Bronchial epithelial cell (primary cell): ENCODE measurements around the gene HRG. TPM values are rescaled to one million over a fixed set of nuclear protein-coding genes. Genes with fewer than 3 reads are reported as not detected.
"Not testable (repeated sequence)": the region's sequence is repeated elsewhere in the genome, so short reads cannot be mapped to it uniquely, and the experiment has no call there.

Source experiments
- DNase-seq: peaks from one replicate; pipeline ENCODE4 v3.0.0-alpha.2; 2010; ENCODE audit warnings: low read depth
- FAIRE-seq: peaks from 2 replicates; lab custom pipeline; 2011; peaks lifted over from hg19 to GRCh38; lab: Jason Lieb, UNC
- H3K27me3 ChIP-seq: 2 replicates; pipeline ENCODE4 v1.5.1; 2011; ENCODE audit warnings: low read length; ENCODE audit not compliant: control insufficient read depth, insufficient read depth
- H3K36me3 ChIP-seq: 2 replicates; pipeline ENCODE4 v1.5.1; 2011; ENCODE audit warnings: low read length; ENCODE audit not compliant: control insufficient read depth, insufficient read depth
- H3K4me3 ChIP-seq: 2 replicates; pipeline ENCODE4 v1.5.1; 2011; ENCODE audit warnings: mild to moderate bottlenecking, low read depth, low read length, control low read depth
- total RNA-seq: library from RNA; depleted of rRNA; stranded (reverse); fragments of >200 nt; gene quantifications from 2 replicates; pipeline ENCODE4 v1.2.1, GENCODE V29; 2014
- TF ChIP-seq, protein P1 (sequence below): IDR thresholded peaks from 2 replicates; pipeline ENCODE4 v1.5.1; 2011; ENCODE audit warnings: mild to moderate bottlenecking, moderate library complexity, low read length, control low read depth, inconsistent platforms; ENCODE audit not compliant: insufficient read depth, severe bottlenecking

The HRG gene
- total RNA-seq, 1 donor from 2014 or later = not detected

- Histone ChIP-seq H3K27me3 (no peaks in the 10 kb centered on the region), H3K36me3 (no peaks in the 10 kb centered on the region), H3K4me3 (no peak overlapping the region)
- TF ChIP-seq, protein P1, sequence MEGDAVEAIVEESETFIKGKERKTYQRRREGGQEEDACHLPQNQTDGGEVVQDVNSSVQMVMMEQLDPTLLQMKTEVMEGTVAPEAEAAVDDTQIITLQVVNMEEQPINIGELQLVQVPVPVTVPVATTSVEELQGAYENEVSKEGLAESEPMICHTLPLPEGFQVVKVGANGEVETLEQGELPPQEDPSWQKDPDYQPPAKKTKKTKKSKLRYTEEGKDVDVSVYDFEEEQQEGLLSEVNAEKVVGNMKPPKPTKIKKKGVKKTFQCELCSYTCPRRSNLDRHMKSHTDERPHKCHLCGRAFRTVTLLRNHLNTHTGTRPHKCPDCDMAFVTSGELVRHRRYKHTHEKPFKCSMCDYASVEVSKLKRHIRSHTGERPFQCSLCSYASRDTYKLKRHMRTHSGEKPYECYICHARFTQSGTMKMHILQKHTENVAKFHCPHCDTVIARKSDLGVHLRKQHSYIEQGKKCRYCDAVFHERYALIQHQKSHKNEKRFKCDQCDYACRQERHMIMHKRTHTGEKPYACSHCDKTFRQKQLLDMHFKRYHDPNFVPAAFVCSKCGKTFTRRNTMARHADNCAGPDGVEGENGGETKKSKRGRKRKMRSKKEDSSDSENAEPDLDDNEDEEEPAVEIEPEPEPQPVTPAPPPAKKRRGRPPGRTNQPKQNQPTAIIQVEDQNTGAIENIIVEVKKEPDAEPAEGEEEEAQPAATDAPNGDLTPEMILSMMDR = no peak
- no peak for FAIRE-seq
- DNase-seq = no peak
Measured at GRCh38 chr3:186626254-186626847, 39.5 kb upstream of the HRG start.

- H3K36me3 ChIP-seq = no peaks in the 10 kb centered on the region
- H3K4me3 ChIP-seq = no peak overlapping the region
- TF ChIP-seq, protein P1 = no peak
- DNase-seq (no peak), FAIRE-seq (no peak)
- H3K27me3 ChIP-seq = no peaks in the 10 kb centered on the region
Measured at GRCh38 chr3:186627852-186628414, 37.9 kb upstream of the HRG start.

DNA sequence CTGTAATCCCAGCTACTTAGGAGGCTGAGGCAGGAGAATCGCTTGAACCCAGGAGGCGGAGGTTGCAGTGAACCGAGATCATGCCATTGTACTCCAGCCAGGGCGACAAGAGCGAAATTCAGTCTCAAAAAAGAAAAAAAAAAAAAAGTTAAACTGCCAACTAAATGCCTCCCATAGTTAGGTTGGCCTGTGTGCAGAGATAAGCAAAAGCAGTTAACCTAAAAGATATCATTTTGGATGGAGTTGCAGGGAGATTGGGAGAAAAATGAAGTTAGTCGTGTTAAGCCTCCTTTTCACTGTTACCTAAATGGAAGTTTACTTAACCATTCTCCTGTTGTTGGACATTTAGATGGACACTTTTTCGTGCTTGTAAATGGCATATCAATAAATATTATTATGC, 37.1 kb upstream of the HRG start:
- Histone ChIP-seq H3K27me3 (no peaks in the 10 kb centered on the region), H3K36me3 (no peaks in the 10 kb centered on the region), H3K4me3 (no peak overlapping the region)
- FAIRE-seq (no peak), DNase-seq (no peak)
- TF ChIP-seq, protein P1 = no peak

GRCh38 chr3:186630950-186631641, 34.7 kb upstream of the HRG start:
- FAIRE-seq (no peak), DNase-seq (no peak)
- TF ChIP-seq, protein P1 = no peak
- no peak overlapping the region for H3K4me3 ChIP-seq
- no peaks in the 10 kb centered on the region for H3K27me3 ChIP-seq
- no peaks in the 10 kb centered on the region for H3K36me3 ChIP-seq

- no peaks in the 10 kb centered on the region for H3K36me3 ChIP-seq
- TF ChIP-seq, protein P1 = no peak
- peak; percentile 69 for DNase-seq
- no peak for FAIRE-seq
- H3K4me3 ChIP-seq = no peak overlapping the region
- H3K27me3 ChIP-seq = no peaks in the 10 kb centered on the region
Measured at GRCh38 chr3:186633481-186633880, 32.3 kb upstream of the HRG start.

GRCh38 chr3:186634207-186634606, 31.6 kb upstream of the HRG start:
- not testable (repeated sequence) for DNase-seq, H3K27me3 ChIP-seq, H3K4me3 ChIP-seq, FAIRE-seq, H3K36me3 ChIP-seq
